Body of pancreas (tissue), 4 donors: Measurements from ENCODE around the gene TMEFF2. TPM values are rescaled to one million over a fixed set of nuclear protein-coding genes. Genes with fewer than 3 reads are reported as not detected.

ENCODE experiments used
- ATAC-seq: fragments of 150-250 bp; one replicate; pipeline ENCODE4 v1.9.1; 2016
- DNase-seq, 4 donors: peaks; one replicate each; pipeline ENCODE4 v3.0.0-alpha.2; 2019
- H3K27ac ChIP-seq, 4 donors: fragments of 200-600 bp; sonication (generic); 1 replicate in 3 of 4; 2 replicates in 1 of 4; pipeline versions ENCODE4 v1.5.1 to v1.6.1; 2016 to 2019; ENCODE audit warnings: mild to moderate bottlenecking in 1 of 4, mixed read lengths in 1 of 4, moderate library complexity in 1 of 4
- H3K27me3 ChIP-seq, 2 donors: fragments of 200-600 bp; sonication (generic); one replicate each; pipeline ENCODE4 v1.6.0; 2016; ENCODE audit warnings: mild to moderate bottlenecking in 1 of 2
- H3K36me3 ChIP-seq, 2 donors: fragments of 200-600 bp; sonication (generic); replicated peaks in 1 of 2; 2 replicates each; pipeline ENCODE4 v1.5.1; 2016; ENCODE audit warnings: low read depth in 2 of 2; ENCODE audit not compliant: insufficient read depth in 1 of 2
- H3K4me1 ChIP-seq: fragments of 200-600 bp; sonication (generic); one replicate; pipeline ENCODE4 v1.6.0; 2016
- H3K4me3 ChIP-seq, 2 donors: fragments of 200-600 bp; sonication (generic); 1 replicate in 1 of 2; 2 replicates in 1 of 2; pipeline ENCODE4 v1.5.1; 2016 to 2019
- H3K9me3 ChIP-seq, 3 donors: fragments of 200-600 bp; sonication (generic); 1 replicate in 2 of 3; 2 replicates in 1 of 3; pipeline ENCODE4 v1.5.1; 2016
- POLR2A ChIP-seq, 3 donors: fragments of 450-650 bp; IDR thresholded peaks; one replicate each; pipeline ENCODE4 v1.6.1; 2016; ENCODE audit warnings: antibody characterized with exemption in 3 of 3, mild to moderate bottlenecking in 2 of 3
- WGBS, 2 donors: methylation state at CpG; one replicate each; pipeline ENCODE4 v1.1.5; 2017; 5-methylcytosine and 5-hydroxymethylcytosine counted together
- intact Hi-C: fragments of 100-400 bp; cut with DNase I; formaldehyde crosslinking; loops from one replicate; pipeline ENCODE4 v1.15.1; 2023
- total RNA-seq, 2 donors: library from RNA; depleted of rRNA; stranded (reverse); fragments of >200 nt; gene quantifications; one replicate each; pipeline ENCODE4 v1.1.0, GENCODE V29; 2016
- TF ChIP-seq, protein P1 (sequence below), 7 experiments: fragments of 450-650 bp in 4 of 7; fragments of 200-600 bp in 3 of 7; sonication (generic) in 3 of 7; IDR thresholded peaks; one replicate each; pipeline ENCODE4 v1.5.1; 2016 to 2019; ENCODE audit warnings: antibody characterized with exemption in 7 of 7

Gene TMEFF2
- total RNA-seq, 2 donors from 2014 or later = not detected

GRCh38 chr2:191947235-191947634 is 247.5 kb downstream of the TMEFF2 start:
- ATAC-seq = no peak
- DNase-seq = no peak
- 84 to 86% methylated on average over 6 of the region's 6 CpGs for WGBS, 2 donors
- H3K27me3 ChIP-seq = no peaks in the 10 kb centered on the region
- H3K9me3 ChIP-seq = no peaks in the 10 kb centered on the region
- H3K4me1 ChIP-seq = no peaks in the 10 kb centered on the region
- no peaks in the 10 kb centered on the region for H3K36me3 ChIP-seq
- H3K27ac ChIP-seq = no peak overlapping the region
- no peak overlapping the region for H3K4me3 ChIP-seq
- intact Hi-C loops = no loop called here
- TF ChIP-seq, protein P1, sequence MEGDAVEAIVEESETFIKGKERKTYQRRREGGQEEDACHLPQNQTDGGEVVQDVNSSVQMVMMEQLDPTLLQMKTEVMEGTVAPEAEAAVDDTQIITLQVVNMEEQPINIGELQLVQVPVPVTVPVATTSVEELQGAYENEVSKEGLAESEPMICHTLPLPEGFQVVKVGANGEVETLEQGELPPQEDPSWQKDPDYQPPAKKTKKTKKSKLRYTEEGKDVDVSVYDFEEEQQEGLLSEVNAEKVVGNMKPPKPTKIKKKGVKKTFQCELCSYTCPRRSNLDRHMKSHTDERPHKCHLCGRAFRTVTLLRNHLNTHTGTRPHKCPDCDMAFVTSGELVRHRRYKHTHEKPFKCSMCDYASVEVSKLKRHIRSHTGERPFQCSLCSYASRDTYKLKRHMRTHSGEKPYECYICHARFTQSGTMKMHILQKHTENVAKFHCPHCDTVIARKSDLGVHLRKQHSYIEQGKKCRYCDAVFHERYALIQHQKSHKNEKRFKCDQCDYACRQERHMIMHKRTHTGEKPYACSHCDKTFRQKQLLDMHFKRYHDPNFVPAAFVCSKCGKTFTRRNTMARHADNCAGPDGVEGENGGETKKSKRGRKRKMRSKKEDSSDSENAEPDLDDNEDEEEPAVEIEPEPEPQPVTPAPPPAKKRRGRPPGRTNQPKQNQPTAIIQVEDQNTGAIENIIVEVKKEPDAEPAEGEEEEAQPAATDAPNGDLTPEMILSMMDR (IDR thresholded peaks at IDR 0.05) = no peak

GRCh38 chr2:191946471-191947182 is 248.1 kb downstream of the TMEFF2 start:
- Histone ChIP-seq H3K36me3 (no peaks in the 10 kb centered on the region), H3K27ac (no peak overlapping the region), H3K4me3 (no peak overlapping the region), H3K4me1 (no peaks in the 10 kb centered on the region), H3K27me3 (no peaks in the 10 kb centered on the region), H3K9me3 (no peaks in the 10 kb centered on the region)
- 24 to 35% methylated on average over 2 of the region's 2 CpGs for WGBS, 2 donors
- ATAC-seq = no peak
- intact Hi-C loops = no loop called here
- no peak for DNase-seq
- TF ChIP-seq, protein P1 (IDR thresholded peaks at IDR 0.05) = no peak
- TF ChIP-seq POLR2A (IDR thresholded peaks at IDR 0.05) = no peak

DNA sequence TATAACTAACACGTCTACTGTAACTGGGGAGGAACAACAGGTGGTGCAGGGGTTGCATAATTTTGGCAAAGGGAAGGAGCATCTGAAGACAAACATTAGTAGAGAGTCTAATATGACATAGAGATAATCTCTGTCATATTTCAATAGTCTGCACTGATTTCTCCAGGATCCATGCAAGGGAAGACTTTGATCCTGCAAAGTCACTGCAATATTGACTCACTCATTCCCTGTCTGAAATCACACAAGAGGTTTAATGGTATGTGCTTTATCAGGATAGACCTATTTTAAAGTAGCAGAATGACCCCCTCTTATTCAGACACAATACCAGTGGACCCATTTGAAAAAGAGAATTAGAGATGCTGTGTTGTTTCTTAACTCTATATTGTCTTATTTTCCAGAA is 249.1 kb downstream of the TMEFF2 start:
- DNase-seq (no peak), ATAC-seq (no peak)
- Histone ChIP-seq H3K9me3 (no peaks in the 10 kb centered on the region), H3K4me3 (no peak overlapping the region), H3K4me1 (no peaks in the 10 kb centered on the region), H3K27ac (no peak overlapping the region), H3K27me3 (no peaks in the 10 kb centered on the region), H3K36me3 (no peaks in the 10 kb centered on the region)
- WGBS, 2 donors = 30 to 38% methylated on average over 1 of the region's 1 CpG
- intact Hi-C loops = no loop called here
- TF ChIP-seq POLR2A (IDR thresholded peaks at IDR 0.05) = no peak
- TF ChIP-seq, protein P1 (IDR thresholded peaks at IDR 0.05) = no peak

DNA sequence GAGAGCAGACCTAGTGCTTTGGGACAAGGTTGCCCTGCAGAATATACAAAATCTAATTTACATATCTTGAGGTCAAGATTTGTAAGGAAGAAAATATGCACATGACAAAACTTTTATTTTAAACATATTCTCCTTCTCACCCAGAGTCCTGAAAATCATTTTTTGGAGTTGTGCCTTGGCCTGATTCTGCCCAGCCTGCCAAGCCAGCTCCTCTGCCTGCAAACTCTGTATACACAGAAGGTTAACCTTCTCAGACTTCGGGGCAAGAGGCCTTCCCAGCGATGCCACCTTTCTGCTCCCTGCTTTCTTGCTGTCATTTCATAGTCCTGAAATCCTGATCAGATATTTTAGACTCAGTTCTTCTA is 252.0 kb downstream of the TMEFF2 start:
- no peak overlapping the region for H3K27ac ChIP-seq
- no peaks in the 10 kb centered on the region for H3K27me3 ChIP-seq
- no peaks in the 10 kb centered on the region for H3K9me3 ChIP-seq
- WGBS, 2 donors = 77 to 80% methylated on average over 2 of the region's 2 CpGs
- H3K36me3 ChIP-seq = no peaks in the 10 kb centered on the region
- H3K4me3 ChIP-seq = no peak overlapping the region
- no peak for TF ChIP-seq POLR2A (IDR thresholded peaks at IDR 0.05)
- TF ChIP-seq, protein P1 (IDR thresholded peaks at IDR 0.05) = no peak
- DNase-seq (no peak), ATAC-seq (no peak)
- no peaks in the 10 kb centered on the region for H3K4me1 ChIP-seq
- intact Hi-C loops = no loop called here

GRCh38 chr2:191942090-191942738 is 252.5 kb downstream of the TMEFF2 start:
- TF ChIP-seq POLR2A (IDR thresholded peaks at IDR 0.05) = no peak
- TF ChIP-seq, protein P1 (IDR thresholded peaks at IDR 0.05) = no peak
- intact Hi-C loops = no loop called here
- Histone ChIP-seq H3K27me3 (no peaks in the 10 kb centered on the region), H3K36me3 (no peaks in the 10 kb centered on the region), H3K4me1 (no peaks in the 10 kb centered on the region), H3K27ac (no peak overlapping the region), H3K9me3 (no peaks in the 10 kb centered on the region), H3K4me3 (no peak overlapping the region)
- DNase-seq (no peak), ATAC-seq (no peak)
- WGBS, 2 donors = 75 to 82% methylated on average over 3 of the region's 3 CpGs
